GM12872 (cell line): Measurements from ENCODE around the gene TMEM43.

ENCODE experiments used
- CTCF ChIP-seq: IDR thresholded peaks from 3 replicates; pipeline ENCODE4 v1.5.1; 2011; ENCODE audit warnings: low read depth, mild to moderate bottlenecking, low read length, moderate library complexity; ENCODE audit not compliant: insufficient read depth

The TMEM43 gene

GRCh38 chr3:14127516-14128161 lies 2.8 kb downstream of the TMEM43 start:
- no peak for TF ChIP-seq CTCF

GRCh38 chr3:14128724-14129123 lies 3.9 kb downstream of the TMEM43 start:
- TF ChIP-seq CTCF, result no peak

GRCh38 chr3:14129296-14129695 lies 4.4 kb downstream of the TMEM43 start:
- TF ChIP-seq CTCF, result no peak

GRCh38 chr3:14130230-14130629 lies 5.4 kb downstream of the TMEM43 start:
- no peak for TF ChIP-seq CTCF

- TF ChIP-seq CTCF, result no peak
These were observed 5.9 kb downstream of the TMEM43 start for GRCh38 chr3:14130707-14131106.

- TF ChIP-seq CTCF, result no peak
These were observed 6.3 kb downstream of the TMEM43 start for GRCh38 chr3:14131134-14131533.

GRCh38 chr3:14132120-14132519 lies 7.3 kb downstream of the TMEM43 start:
- no peak for TF ChIP-seq CTCF
